ENCODE data around the gene NEURL1B. TPM values are rescaled to one million over a fixed set of nuclear protein-coding genes. Genes with fewer than 3 reads are reported as not detected.
"Not testable (repeated sequence)": the region's sequence is repeated elsewhere in the genome, so short reads cannot be mapped to it uniquely, and the experiment has no call there.

The NEURL1B gene
- total RNA-seq (2014; rRNA removed): 12.3 and 14.6 TPM in 2 replicates
- polyA plus RNA-seq (2012): 6.9 TPM

DNA sequence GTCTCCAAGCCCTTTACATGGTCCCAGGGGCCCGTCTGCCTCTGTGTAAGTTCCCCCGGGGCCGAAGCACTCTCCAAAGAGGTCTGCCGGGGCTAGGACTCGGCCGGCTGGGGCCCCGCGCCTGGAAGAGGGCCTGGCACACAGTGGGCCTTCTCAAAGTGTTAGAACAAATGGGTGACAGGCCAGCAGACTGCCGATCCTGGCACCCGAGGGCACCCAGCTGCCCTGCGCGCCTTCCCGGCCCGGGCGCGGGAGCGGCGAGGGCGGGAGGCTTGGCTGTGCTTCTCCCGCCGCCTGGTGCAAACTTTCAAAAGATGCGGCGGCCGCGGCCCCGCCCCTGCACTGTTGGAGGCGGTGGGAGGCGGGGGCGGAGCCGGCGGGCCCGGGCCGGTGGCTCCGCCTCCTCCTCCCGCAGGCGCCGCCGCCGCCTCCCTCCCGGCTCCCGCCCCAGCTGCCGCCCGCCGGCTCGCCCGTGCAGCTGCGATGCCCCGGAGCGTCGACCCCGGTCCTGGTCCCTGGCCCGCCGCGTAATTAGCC lies at the start of gene NEURL1B:
NEURL1B (plus strand) TSS at position 442 of the 537 bp plus-strand sequence. CDS start 144 bp downstream, outside the sequence.
- DNase-seq (ENCODE audit: low read depth): peak; percentile 68

- DNase-seq (ENCODE audit: low read depth): no peak
Measured at GRCh38 chr5:172591636-172592035, 49.4 kb upstream of the NEURL1B start.

GRCh38 chr5:172592881-172593280 lies 48.2 kb upstream of the NEURL1B start:
- DNase-seq (ENCODE audit: low read depth): no peak

DNA sequence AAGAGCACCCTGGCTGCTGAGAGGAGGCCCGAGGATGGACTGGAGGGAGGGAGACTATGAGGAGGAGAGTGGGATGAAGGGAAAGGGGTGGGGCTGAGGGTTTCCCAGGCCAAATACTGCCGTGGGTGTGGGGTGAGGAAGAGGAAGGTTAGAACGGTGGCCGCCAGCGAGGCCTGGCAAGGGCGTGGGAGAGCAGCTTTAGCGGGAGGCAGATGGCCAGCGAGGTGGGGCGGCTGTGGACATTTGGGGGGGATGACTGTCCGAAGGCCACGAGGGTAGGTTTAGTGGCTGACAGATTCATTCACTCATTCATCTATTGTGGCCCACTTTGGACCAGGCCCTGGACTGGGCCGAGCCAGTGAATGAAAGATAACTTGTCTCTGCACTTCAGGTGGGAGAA lies 47.8 kb upstream of the NEURL1B start:
- DNase-seq (ENCODE audit: low read depth): no peak

DNA sequence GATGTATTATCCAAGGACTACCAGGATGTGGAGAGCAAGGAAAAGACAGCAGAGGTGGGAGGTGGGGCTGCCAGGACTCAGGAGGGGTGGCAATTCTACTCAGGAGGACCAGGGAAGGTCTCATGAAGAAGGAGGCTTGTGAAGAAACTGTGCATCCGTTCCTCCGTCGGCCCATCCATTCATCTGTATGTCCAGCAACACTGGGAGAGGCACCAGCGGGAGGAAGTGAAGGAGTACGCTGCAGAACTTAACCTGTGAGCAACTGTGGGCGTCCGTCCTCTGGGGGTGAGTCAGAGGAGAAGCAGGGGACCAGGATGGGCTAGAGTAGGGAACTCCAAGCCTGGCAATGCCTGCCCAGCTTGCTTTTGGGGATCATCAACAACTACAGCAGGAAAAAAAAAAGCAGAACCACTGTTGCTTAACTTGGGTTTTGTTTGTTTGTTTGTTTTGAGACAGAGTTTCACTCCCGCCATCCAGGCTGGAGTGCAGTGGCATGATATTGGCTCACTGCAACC lies 47.3 kb upstream of the NEURL1B start:
- no peak for DNase-seq (ENCODE audit: low read depth)

GRCh38 chr5:172594431-172594830 lies 46.6 kb upstream of the NEURL1B start:
- DNase-seq (ENCODE audit: low read depth): no peak

GRCh38 chr5:172594867-172595466 lies 46.1 kb upstream of the NEURL1B start:
- no peak for DNase-seq (ENCODE audit: low read depth)

DNA sequence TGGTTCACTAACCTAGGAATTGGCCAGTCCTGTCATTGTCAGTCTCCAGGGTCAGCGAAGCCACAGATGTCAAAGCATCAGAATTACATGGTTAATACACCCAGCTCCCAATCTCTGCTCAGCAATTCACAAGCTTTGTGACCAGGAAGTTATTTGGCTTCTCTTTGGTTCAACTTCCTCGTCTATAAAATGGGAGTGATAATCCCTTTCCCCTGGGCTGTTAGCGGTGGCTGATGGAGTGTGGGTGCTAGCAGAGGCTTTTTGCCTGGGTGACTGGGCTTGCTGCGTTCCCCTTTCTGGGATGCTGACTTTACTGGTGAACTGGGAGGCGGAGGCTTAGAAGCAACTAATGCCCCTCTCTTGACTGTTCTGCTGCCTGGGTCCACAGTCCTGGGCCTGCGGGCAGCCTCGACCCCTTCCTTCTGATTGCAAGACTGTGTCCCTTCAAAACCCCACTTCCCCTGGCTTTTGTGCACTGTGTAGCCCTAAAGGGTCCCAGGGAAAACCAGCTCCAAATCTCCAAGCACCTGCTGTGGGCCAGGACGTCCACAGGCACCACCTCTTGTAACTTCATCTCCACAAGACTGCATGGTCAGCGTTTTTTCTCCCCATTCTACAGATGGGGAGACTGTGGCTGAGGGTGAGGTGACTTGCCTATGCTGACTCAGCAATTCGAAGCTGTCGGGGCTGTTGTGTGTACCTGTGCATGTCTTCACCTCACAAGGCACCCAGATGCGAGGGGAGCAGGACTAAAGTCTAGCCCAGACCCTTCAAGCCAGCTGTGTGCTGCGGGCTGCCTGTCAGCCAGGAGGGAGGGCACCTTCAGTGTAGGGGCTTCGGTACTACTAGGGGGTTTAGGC lies 45.2 kb upstream of the NEURL1B start:
- no peak for DNase-seq (ENCODE audit: low read depth)

- no peak for DNase-seq (ENCODE audit: low read depth)
Measured at GRCh38 chr5:172596638-172597231, 44.3 kb upstream of the NEURL1B start.

DNA sequence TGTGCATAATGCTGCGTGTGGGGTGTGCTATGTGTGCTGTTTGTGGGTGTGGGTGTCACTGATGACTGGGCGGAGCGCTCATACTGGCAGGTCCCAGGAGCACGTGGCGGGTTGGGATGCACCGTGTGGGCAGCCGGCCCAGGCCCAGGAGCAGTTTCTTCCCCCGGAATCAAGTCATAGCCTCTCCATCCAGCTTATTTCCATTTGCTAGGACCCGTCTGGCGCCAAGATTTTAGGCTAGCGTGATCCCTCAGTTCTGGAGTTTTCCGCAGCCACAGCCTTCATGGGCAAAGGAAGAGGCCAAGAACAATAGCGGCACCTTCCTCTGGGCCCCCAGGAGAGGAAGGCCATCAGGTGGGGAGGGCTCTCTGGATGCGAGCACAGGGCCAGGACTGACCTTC lies 43.3 kb upstream of the NEURL1B start:
- no peak for DNase-seq (ENCODE audit: low read depth)

GRCh38 chr5:172598251-172599203 lies 42.5 kb upstream of the NEURL1B start:
- DNase-seq (ENCODE audit: low read depth): no peak

- no peak for DNase-seq (ENCODE audit: low read depth)
Measured at GRCh38 chr5:172599204-172599567, 41.9 kb upstream of the NEURL1B start.

- no peak for DNase-seq (ENCODE audit: low read depth)
Measured at GRCh38 chr5:172600571-172600970, 40.5 kb upstream of the NEURL1B start.

GRCh38 chr5:172601576-172601975 lies 39.5 kb upstream of the NEURL1B start:
- not testable (repeated sequence) for DNase-seq (ENCODE audit: low read depth)

DNA sequence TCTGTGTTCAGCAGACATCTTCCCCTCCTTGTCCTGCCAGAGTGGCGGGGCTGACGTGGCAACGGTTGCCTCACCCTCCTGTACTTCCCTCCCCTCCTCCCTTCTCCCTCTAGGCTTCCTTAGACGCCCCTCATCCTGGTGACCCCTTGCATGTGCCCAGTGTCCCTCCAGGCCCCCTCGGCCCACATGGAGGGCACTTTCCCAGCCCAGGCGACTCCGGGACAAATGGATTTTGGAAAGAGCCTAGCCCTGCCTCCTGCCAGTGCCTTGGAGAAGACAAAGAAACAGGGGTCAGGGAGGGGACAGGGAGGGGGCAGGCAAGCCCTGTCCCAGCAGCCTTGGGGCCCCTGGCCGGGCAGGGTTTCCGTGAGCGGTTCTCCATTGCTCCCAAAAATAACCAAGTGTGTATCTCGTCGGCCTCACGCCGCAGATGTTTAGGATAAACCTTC lies 38.3 kb upstream of the NEURL1B start:
- DNase-seq (ENCODE audit: low read depth): no peak

GRCh38 chr5:172603251-172603806 lies 37.7 kb upstream of the NEURL1B start:
- no peak for DNase-seq (ENCODE audit: low read depth)

DNA sequence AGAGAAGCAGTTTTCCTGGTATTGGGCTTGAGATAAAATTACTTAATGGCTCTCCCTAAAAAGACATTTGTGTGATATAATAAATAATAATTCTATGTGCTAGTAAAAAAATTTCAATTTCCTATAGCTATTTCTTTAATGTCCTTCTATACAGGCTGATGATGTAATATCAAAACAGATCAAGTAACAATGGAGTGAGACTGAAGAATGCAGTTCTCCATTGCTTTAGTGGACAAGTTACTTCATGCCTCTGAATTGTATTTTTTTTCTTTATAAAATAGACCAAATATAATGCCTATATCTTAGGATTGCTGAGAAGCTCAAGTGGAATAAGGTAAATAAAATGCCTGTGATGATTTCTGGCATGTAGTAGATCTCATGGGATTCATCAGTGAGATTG lies 35.6 kb upstream of the NEURL1B start:
- no peak for DNase-seq (ENCODE audit: low read depth)

DNA sequence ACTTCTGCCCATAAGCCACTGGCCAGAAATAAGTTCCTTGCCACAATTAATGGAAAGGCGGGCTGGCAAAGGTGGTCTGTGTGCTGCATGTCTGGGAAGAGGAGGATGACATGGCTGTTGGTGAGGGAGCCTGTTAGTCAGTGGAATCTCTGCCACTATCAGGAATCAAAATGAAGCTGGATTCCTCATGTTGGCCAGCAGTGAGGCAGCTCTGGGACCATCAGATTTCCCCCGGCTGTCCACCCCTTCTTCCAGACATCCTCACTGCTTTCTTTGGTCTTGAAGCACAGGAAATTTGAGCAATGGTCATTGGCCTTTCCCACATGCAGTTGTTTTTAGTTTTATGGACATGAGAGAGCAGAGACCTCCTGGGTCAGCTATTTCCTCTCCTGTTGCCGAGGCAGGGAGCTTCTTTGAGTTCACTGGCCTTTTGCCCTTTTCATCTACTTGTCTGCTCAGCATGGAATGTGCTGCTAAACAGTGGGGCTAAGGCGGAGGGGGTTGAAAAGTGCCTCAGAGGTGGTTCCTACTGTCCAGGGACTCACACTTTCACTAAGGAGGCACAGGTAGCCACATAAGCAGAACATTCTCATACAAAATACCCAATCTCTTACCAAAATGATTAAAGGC lies 34.8 kb upstream of the NEURL1B start:
- no peak for DNase-seq (ENCODE audit: low read depth)

GRCh38 chr5:172607213-172607793 lies 33.8 kb upstream of the NEURL1B start:
- DNase-seq (ENCODE audit: low read depth): no peak

DNA sequence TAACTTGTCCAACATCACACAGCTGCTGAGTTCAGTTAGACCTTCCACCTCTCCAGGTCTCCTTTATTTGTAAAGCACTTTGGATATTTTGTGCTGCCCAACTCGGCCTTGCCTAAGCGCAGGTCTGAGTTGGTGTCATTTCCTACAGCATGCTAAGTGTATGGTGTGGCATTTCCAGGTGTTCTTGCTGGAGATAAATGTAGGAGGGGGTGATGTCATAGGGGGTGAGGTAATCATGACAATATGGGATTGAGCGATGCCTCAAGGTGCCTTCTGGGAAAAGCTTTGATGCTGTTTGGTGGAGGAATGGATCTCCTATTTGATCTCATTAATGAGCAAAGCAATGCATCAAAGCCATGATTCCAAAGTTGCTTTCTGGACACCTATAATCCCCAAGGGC lies 32.3 kb upstream of the NEURL1B start:
- no peak for DNase-seq (ENCODE audit: low read depth)

Measured in LHCN-M2 (cell line).